WTC11 (cell line): ENCODE data around the gene APPBP2. TPM values are rescaled to one million over a fixed set of nuclear protein-coding genes. Genes with fewer than 3 reads are reported as not detected.

Experiments used
- ATAC-seq: fragments of 200-7000 bp; cut with Tn5 transposase; 2 replicates; pipeline ENCODE4 v1.10.0; 2021; ENCODE audit warnings: mild to moderate bottlenecking, moderate library complexity
- CTCF ChIA-PET: fragments of 300-600 bp; sonication (Branson Sonifier 250); formaldehyde crosslinking; loops from one replicate; lab custom pipeline; 2021; ENCODE audit warnings: antibody characterized with exemption; lab: Charles Lee
- POLR2A ChIA-PET: fragments of 350-600 bp; sonication (Branson Sonifier 250); formaldehyde crosslinking; loops from one replicate; lab custom pipeline; 2021; ENCODE audit warnings: antibody characterized with exemption; lab: Charles Lee
- DNase-seq: peaks from one replicate; pipeline ENCODE4 v3.0.0; 2021; ENCODE audit warnings: low spot score
- H3K27ac Mint-ChIP-seq: 2 replicates; pipeline ENCODE4 v1.8.0; 2021; ENCODE audit warnings: mixed read lengths
- H3K27me3 Mint-ChIP-seq: 2 replicates; pipeline ENCODE4 v1.8.0; 2021; ENCODE audit warnings: low read depth, mild to moderate bottlenecking, moderate library complexity, mixed read lengths
- H3K36me3 Mint-ChIP-seq: 2 replicates; pipeline ENCODE4 v1.8.0; 2021; ENCODE audit warnings: mixed read lengths
- H3K4me1 Mint-ChIP-seq: 2 replicates; pipeline ENCODE4 v1.8.0; 2022; ENCODE audit warnings: mixed read lengths
- H3K4me3 Mint-ChIP-seq: 2 replicates; pipeline ENCODE4 v1.8.0; 2021; ENCODE audit warnings: mild to moderate bottlenecking, moderate library complexity, mixed read lengths
- H3K9me3 Mint-ChIP-seq: 2 replicates; pipeline ENCODE4 v1.8.0; 2021; ENCODE audit warnings: mixed read lengths
- AFF4 ChIP-seq: sonication (generic); formaldehyde crosslinking; IDR thresholded peaks from 2 replicates; pipeline ENCODE4 v1.8.1; 2023; ENCODE audit warnings: mild to moderate bottlenecking, missing genetic modification reagents, borderline replicate concordance
- ATF2 ChIP-seq: sonication (generic); formaldehyde crosslinking; IDR thresholded peaks from 2 replicates; pipeline ENCODE4 v1.8.1; 2022; ENCODE audit warnings: low read depth, missing genetic modification reagents, borderline replicate concordance
- CDX4 ChIP-seq: fragments of 250-450 bp; sonication (Bioruptor Pico); IDR thresholded peaks from 2 replicates; pipeline ENCODE4 v1.9.0; 2021; ENCODE audit warnings: moderate library complexity, mild to moderate bottlenecking, inconsistent platforms, borderline replicate concordance
- CREB1 ChIP-seq: sonication (generic); formaldehyde crosslinking; IDR thresholded peaks from 2 replicates; pipeline ENCODE4 v1.8.0; 2023; ENCODE audit warnings: mild to moderate bottlenecking, missing genetic modification reagents
- CREM ChIP-seq: sonication (generic); formaldehyde crosslinking; IDR thresholded peaks from 2 replicates; pipeline ENCODE4 v1.8.1; 2022; ENCODE audit warnings: mild to moderate bottlenecking, missing genetic modification reagents, moderate library complexity
- FOXK1 ChIP-seq: sonication (generic); formaldehyde crosslinking; IDR thresholded peaks from 2 replicates; pipeline ENCODE4 v1.8.0; 2022; ENCODE audit warnings: mild to moderate bottlenecking, moderate library complexity, missing genetic modification reagents
- HMGXB4 ChIP-seq: sonication (generic); formaldehyde crosslinking; IDR thresholded peaks from 2 replicates; pipeline ENCODE4 v1.8.1; 2023; ENCODE audit warnings: mild to moderate bottlenecking, moderate library complexity, missing genetic modification reagents
- NR3C1 ChIP-seq: sonication (generic); formaldehyde crosslinking; conservative IDR thresholded peaks from 2 replicates; pipeline ENCODE4 v1.8.1; 2023; ENCODE audit warnings: low read depth, mild to moderate bottlenecking, missing genetic modification reagents
- OVOL2 ChIP-seq: fragments of 250-450 bp; sonication (Bioruptor Pico); IDR thresholded peaks from 2 replicates; pipeline ENCODE4 v1.9.0; 2021; ENCODE audit warnings: mild to moderate bottlenecking, borderline replicate concordance
- SMAD3 ChIP-seq: sonication (generic); formaldehyde crosslinking; IDR thresholded peaks from 2 replicates; pipeline ENCODE4 v1.8.0; 2022; ENCODE audit warnings: missing genetic modification reagents, mild to moderate bottlenecking, borderline replicate concordance
- SOX15 ChIP-seq: fragments of 250-450 bp; sonication (Bioruptor Pico); IDR thresholded peaks from 2 replicates; pipeline ENCODE4 v1.9.0; 2021; ENCODE audit warnings: mild to moderate bottlenecking
- TEAD4 ChIP-seq: sonication (generic); formaldehyde crosslinking; IDR thresholded peaks from 2 replicates; pipeline ENCODE4 v1.8.0; 2022; ENCODE audit warnings: mild to moderate bottlenecking, missing genetic modification reagents
- ZBTB43 ChIP-seq: sonication (generic); formaldehyde crosslinking; IDR thresholded peaks from 2 replicates; pipeline ENCODE4 v1.8.1; 2023; ENCODE audit warnings: mild to moderate bottlenecking, missing genetic modification reagents
- ZNF121 ChIP-seq: sonication (generic); formaldehyde crosslinking; IDR thresholded peaks from 2 replicates; pipeline ENCODE4 v1.8.0; 2023; ENCODE audit warnings: missing genetic modification reagents
- ZNF263 ChIP-seq: sonication (generic); formaldehyde crosslinking; IDR thresholded peaks from 2 replicates; pipeline ENCODE4 v1.8.1; 2022; ENCODE audit warnings: low read depth, mild to moderate bottlenecking, moderate library complexity, missing genetic modification reagents
- ZNF281 ChIP-seq: sonication (generic); formaldehyde crosslinking; IDR thresholded peaks from 2 replicates; pipeline ENCODE4 v1.8.0; 2023; ENCODE audit warnings: mild to moderate bottlenecking, missing genetic modification reagents
- total RNA-seq: library from RNA; stranded (reverse); gene quantifications from 3 replicates; pipeline ENCODE4 v1.2.3, GENCODE V29; 2021

APPBP2 gene
- total RNA-seq, 1 experiment from 2014 or later = 15.3 TPM

GRCh38 chr17:60514053-60514452, 12.0 kb downstream of the APPBP2 start:
- Mint-ChIP-seq H3K27ac (no peak overlapping the region), H3K36me3 (peaks cover 23% of the 10 kb centered on the region), H3K9me3 (no peaks in the 10 kb centered on the region), H3K27me3 (no peaks in the 10 kb centered on the region), H3K4me3 (no peak overlapping the region), H3K4me1 (no peaks in the 10 kb centered on the region)
- ATAC-seq (no peak), DNase-seq (no peak)
- ChIA-PET CTCF (no interaction called here), POLR2A (no interaction called here)
- TF ChIP-seq AFF4 (CRISPR knock-in tag) (no peak), FOXK1 (CRISPR knock-in tag) (no peak), TEAD4 (no peak), ZBTB43 (CRISPR knock-in tag) (no peak)

- no peak for DNase-seq
- Mint-ChIP-seq H3K4me1 (no peaks in the 10 kb centered on the region), H3K27me3 (no peaks in the 10 kb centered on the region), H3K27ac (no peak overlapping the region), H3K9me3 (no peaks in the 10 kb centered on the region), H3K36me3 (peaks cover 23% of the 10 kb centered on the region), H3K4me3 (no peak overlapping the region)
- TF ChIP-seq ZNF263 (CRISPR knock-in tag) = no peak
- no peak for TF ChIP-seq ATF2 (CRISPR knock-in tag)
- no peak for TF ChIP-seq TEAD4
- no peak for TF ChIP-seq CREM (CRISPR knock-in tag)
- no peak for TF ChIP-seq SOX15 (CRISPR knock-in tag)
- TF ChIP-seq FOXK1 (CRISPR knock-in tag) = no peak
- no peak for TF ChIP-seq CREB1
- no peak for ATAC-seq
- ChIA-PET CTCF (interaction anchor here (1.0 kb wide), 1 partner anchor 13 kb away, joined by 3 read pairs; the partner anchor contains the start of gene APPBP2), POLR2A (no interaction called here)
Measured at GRCh38 chr17:60513014-60513413, 13.0 kb downstream of the APPBP2 start.

- no peak for ATAC-seq
- DNase-seq = no peak
- Mint-ChIP-seq H3K27ac (no peak overlapping the region), H3K27me3 (no peaks in the 10 kb centered on the region), H3K4me3 (no peak overlapping the region), H3K36me3 (peaks cover 18% of the 10 kb centered on the region), H3K4me1 (peaks cover 4% of the 10 kb centered on the region), H3K9me3 (no peaks in the 10 kb centered on the region)
- CTCF ChIA-PET = no interaction called here
- POLR2A ChIA-PET = interaction anchor here (0.7 kb wide), 2 partner anchors 121 to 279 kb away, joined by 3 read pairs; no protein-coding TSS in a partner anchor
- TF ChIP-seq OVOL2 (CRISPR knock-in tag) (no peak), HMGXB4 (CRISPR knock-in tag) (no peak), SMAD3 (CRISPR knock-in tag) (no peak), CDX4 (CRISPR knock-in tag) (no peak), ZNF281 (no peak), AFF4 (CRISPR knock-in tag) (no peak), NR3C1 (CRISPR knock-in tag) (no peak), ZNF121 (CRISPR knock-in tag) (no peak)
Measured at GRCh38 chr17:60510723-60511122, 15.3 kb downstream of the APPBP2 start.
